Suprapubic skin (tissue), 4 donors: ENCODE results near the gene LIPA.

ENCODE experiments used
- CTCF ChIP-seq, 2 donors: fragments of 200-600 bp in 1 of 2; fragments of 450-650 bp in 1 of 2; sonication (generic) in 1 of 2; IDR thresholded peaks; one replicate each; pipeline ENCODE4 v1.5.1; 2016 to 2019; ENCODE audit warnings: antibody characterized with exemption in 2 of 2, mild to moderate bottlenecking in 1 of 2, moderate library complexity in 1 of 2
- EP300 ChIP-seq: sonication (generic); formaldehyde crosslinking; IDR thresholded peaks from one replicate; pipeline ENCODE4 v1.6.1; 2017; ENCODE audit warnings: antibody characterized with exemption
- POLR2A ChIP-seq, 2 donors: fragments of 450-650 bp; IDR thresholded peaks; one replicate each; pipeline ENCODE4 v1.6.1; 2017; ENCODE audit warnings: antibody characterized with exemption in 2 of 2, mild to moderate bottlenecking in 2 of 2, moderate library complexity in 2 of 2
- POLR2AphosphoS5 ChIP-seq, 3 donors: sonication (generic); formaldehyde crosslinking; IDR thresholded peaks; one replicate each; pipeline ENCODE4 v1.6.1; 2017; ENCODE audit warnings: antibody characterized with exemption in 3 of 3

- no peak for TF ChIP-seq CTCF (IDR thresholded peaks at IDR 0.05)
- no peak for TF ChIP-seq EP300
- TF ChIP-seq POLR2A (IDR thresholded peaks at IDR 0.05) = no peak
- no peak for TF ChIP-seq POLR2AphosphoS5 (IDR thresholded peaks at IDR 0.05)
Observed at GRCh38 chr10:89248990-89249389, 2.6 kb downstream of the LIPA start.
